NCI-H2081 (cell line): ENCODE data around the gene PDIA5.
"Not testable (repeated sequence)": the region's sequence is repeated elsewhere in the genome, so short reads cannot be mapped to it uniquely, and the experiment has no call there.

ENCODE experiments used
- DNase-seq, 2 experiments: peaks; one replicate each; lab custom pipeline; 2025; lab: John Stamatoyannopoulos, UW

PDIA5 gene

GRCh38 chr3:123093696-123094095 lies 26.9 kb downstream of the PDIA5 start:
- no peak for DNase-seq

DNA sequence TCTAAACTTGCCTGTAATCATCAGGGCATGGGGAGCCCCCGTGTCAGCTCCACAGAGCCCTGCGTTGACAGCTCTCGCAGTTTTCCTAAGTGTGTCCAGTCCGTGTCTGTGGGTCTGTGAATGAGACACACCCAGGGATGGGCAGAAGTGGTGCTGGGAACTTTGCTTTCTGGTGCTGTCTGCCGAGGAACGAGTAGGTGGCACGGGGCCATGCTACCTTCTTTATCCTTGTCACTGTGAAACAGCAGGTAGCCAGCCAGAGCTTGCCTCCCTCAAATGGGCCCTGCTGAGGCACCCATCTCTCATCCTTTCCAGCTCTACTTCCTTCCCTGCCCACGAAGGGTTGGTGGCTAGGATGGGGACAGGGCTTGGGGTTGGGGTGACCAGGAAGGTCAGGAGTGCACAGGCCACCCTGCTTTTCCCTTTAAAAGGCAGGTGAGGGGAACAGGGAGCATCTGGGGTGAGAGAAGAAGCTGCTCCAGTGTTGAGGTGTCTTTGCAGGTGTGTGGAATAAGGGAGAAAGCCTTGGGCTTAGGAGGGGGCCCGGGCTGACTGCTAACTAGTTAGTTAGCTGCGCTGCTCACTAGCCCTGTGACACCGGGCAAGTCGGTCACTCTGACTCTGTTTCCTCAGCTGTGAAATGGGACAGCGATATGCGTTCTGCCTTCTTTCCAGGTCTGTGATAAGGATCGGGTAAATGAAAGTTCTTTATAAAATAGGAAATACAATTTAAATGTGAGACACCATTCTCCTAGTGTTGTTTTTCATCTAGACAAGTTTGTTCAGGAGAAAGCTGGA lies 27.9 kb downstream of the PDIA5 start:
- DNase-seq = no peak

DNA sequence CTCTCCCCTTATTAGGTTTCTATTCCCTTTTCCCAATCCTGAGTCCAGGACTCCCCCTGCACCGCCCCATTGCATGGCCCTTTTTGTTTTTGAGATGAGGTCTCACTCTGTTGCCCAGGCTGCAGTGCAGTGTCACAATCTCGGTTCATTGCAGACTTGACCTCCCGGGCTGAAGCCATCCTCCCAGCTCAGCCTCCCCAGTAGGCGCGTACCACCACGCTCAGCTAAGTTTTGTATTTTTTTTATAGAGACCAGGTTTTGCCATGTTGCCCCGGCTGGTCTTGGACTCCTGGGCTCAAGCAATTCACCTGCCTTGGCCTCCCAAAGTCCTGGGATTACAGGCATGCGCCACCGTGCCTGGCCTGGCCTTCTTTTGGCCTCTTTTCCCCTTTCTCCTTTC lies 29.3 kb downstream of the PDIA5 start:
- no peak for DNase-seq

DNA sequence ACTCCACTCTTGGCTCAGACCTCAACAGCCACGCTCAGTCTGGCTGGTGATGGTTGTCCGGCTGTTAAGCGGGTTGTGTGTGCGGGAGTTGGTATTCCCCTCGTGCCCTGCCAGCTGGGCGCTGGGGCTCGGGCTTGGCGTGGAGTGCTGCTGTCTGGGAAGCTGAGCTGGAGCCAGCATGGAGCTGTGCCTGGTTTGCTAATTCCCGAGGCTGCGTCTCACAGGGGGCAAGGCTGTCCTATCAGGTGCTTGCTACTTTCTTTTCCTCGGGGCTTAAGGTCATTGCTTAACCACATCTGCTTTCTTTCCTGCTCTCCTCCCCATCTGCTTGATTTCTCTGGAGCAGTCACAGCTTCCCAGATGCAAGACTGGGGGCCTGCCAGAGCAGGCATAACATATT lies 29.9 kb downstream of the PDIA5 start:
- DNase-seq = peak in 1 of 2 experiments; percentile 22

DNA sequence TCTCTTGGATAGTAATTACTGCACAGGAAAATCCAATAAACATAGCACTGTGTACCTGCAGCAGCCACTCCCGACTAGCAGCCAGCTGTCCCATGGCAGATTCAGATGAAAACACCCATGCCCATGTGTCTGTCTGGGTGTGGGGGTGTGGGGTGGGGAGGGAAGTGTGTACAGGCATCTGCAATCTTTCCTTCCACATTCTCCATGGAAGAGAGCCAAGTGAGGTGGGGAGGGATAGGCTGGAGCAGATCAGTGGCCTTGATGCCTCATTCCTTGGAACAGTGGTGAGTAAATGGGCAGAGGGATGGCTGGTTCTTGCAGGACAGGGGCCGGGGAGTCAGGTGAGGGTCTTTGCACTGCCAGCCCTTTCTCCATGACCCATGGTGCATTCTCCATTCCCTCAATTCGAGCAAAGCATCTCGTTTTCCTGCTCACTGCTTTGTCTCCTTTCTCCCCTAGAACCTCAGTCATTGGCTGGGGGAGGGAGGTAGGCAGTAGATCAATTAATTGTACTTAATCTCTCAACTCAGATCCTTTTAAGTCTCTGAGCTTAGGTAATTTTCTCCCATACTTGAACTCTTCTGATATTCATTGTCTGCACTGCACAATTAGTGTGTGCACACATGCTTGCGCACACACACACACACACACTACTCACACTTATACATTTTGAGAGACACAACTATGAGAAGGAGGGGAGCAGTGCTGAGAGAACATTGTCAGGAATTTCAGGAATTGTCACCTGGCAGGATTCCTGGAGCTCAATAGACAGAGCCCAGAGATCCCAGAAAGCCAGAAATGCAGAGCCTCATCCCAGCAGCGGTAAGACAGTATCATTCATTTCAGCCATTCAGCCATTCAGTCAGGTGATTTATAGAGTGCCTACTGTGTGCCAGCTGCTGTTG lies 31.9 kb downstream of the PDIA5 start:
- DNase-seq = no peak

DNA sequence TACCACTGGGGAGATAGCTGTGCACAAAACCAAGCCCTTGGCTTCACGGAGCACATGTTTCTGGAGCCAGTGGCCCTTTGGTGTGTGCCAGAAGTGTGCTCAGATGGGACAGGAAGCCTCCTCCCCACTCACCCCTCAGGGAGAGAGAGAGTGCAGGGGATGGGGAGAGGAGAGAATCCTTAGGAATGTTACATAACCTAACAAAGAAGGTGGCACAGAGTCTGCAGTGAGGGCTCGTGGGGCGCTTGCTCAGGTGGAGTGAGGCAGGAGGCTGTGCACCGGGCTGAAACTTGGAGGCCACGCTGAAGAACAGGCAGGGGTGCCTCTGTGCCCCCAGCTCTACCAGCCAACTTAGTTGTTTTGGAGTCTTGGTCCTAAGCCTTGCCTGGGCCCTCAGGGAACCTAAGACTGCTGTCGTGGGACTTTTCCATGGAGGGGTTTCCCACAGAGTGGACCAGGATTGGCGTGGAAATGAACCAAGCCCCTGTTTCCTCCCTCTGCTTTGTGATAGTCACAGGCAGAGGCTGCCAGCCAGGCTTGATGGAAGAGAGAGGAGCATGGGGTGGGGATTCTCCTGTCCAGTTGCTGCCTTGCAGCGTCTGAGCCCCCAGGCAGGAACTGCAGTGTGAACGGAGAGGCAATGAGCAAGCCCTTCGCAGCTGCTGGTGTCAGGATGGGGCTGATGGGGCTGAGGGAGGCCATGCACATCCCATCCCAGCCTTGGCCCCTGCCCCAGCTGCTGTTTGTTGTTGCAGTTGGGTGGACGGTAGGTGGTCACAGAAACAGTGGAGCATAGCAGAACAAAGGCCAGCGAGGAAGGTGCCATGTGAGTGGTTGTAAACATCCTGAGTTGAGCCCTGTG lies 32.7 kb downstream of the PDIA5 start:
- DNase-seq = no peak

GRCh38 chr3:123100193-123100776 lies 33.5 kb downstream of the PDIA5 start:
- no peak for DNase-seq

DNA sequence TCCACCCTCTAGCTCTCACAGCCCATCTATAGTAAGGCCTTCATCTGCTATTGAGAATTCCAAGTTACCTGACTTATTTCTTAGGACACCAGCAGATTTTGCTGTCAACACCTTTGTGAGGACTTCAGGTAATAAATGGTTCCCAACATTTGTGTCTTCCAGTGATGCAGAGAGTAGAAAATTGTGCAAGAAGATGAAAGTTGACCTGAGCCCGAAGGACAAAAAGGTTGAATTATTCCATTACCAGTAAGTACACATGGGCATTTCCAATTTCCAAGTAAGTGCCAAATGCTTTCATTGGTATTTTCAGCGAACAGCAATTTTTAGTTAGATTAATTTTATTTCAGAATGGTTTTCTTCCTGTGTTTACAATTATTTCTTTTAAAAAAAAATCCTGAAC lies 35.4 kb downstream of the PDIA5 start:
- no peak for DNase-seq

DNA sequence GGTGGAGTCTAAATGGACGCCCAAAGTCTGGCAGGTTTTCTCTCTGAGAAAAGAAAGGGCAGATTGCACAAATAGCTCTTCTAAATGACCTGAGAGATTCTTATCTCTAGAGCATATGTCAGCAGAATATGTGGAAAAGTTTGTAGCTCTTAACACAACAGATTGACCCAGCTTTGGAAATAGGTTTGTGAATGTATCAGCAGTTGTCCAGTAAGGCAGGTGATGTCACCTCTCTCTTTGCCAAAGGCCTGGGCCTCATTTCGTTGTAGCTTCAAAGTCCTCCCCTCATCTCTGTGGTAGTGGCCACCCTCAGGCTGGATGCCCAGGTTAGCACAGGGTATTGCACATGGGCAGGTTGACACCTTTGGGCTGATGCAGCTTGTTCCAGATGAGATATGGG lies 36.0 kb downstream of the PDIA5 start:
- no peak for DNase-seq

DNA sequence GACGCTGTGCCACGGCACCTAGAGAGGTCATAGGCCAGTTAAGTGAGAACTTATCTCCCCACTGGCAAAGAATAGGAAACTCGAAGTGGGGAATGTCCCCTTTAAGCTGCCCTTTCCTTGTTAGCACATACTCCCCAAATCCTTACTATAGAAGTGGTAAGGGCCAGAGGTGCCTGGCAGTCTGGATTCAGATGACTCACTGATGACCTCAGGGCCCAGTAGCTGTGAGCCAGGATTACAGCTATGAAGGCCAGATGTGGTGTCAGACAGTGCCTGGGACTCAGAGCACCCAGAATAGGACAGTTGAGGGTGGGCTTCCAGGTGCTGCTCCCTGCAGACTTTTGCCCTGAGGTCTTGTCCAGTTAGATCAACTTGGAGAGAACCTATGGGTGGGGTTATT lies 37.7 kb downstream of the PDIA5 start:
- no peak for DNase-seq

- DNase-seq = no peak
These were observed 38.7 kb downstream of the PDIA5 start for GRCh38 chr3:123105201-123106189.

DNA sequence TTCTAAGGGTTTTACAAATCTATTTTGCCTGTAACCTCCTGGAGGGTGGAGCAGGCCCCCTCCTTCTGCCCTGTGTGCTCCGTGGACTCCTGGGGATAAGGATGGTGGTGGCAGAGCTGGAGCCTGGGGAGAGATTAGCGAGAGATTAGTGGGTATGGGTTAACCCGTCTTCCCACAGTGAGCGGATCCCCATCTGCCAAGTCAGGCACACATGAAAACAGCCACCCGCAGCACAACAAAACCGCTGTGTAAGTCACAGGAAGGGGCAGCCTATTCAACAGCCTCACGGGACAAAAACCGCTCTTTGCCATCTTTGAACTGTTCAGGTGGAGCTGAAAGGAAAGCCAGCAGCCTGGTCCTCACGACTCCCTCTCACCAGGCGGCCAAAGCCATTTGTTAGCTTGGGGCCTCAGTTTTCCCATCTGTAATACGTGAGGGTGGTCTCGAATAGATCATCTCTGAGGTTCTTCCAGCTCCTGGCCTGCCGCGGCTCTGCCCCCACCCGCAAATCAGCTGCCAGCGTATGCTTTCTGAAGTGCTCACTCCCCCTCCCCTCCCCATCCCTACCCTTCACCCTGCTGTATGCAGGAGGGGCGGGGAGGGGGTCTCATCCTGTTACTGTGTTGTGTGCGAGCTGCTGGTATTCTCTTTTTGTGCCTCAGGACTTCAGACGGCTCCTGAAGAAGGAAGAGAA lies 43.6 kb downstream of the PDIA5 start:
- peak; percentile 60 to 72 for DNase-seq

- DNase-seq = no peak
These were observed 44.3 kb downstream of the PDIA5 start for GRCh38 chr3:123110976-123111615.

DNA sequence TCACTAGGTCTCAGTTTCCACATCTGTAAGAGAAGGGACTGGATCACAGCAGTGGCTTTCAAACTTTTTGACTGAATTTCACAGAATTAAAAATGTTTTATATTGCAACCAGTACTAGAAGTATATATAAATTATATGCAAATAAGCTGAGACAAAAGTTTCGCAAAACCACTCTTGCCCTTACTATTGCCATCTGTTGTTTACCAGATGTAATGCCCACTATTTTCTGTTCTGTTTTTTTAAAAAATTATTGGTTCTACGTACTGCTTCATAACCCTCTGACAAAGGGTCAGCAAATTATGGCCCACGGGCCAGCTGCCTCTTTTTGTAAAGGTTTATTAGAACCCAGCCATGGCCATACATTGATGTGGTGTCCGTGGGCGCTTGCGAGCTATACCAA lies 44.8 kb downstream of the PDIA5 start:
- DNase-seq = no peak

DNA sequence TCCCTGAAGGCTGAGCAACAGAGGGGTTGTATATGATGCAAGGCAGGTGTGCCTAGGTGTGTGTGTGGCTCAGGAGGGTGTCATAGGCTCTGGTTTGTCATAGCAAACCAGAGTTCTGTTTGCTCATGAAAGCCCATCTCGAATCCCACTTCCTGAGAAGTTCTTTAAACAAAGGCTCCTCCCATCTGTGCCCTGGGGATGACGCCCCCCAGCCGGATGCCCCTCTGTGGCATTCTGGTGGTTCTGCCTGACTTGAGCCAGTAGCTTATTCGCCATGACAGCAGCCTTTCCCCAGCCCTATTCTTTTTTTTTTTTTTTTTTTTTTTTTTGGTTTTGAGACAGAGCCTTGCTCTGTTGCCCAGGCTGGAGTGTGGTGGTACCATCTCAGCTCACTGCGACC lies 45.4 kb downstream of the PDIA5 start:
- no peak for DNase-seq

DNA sequence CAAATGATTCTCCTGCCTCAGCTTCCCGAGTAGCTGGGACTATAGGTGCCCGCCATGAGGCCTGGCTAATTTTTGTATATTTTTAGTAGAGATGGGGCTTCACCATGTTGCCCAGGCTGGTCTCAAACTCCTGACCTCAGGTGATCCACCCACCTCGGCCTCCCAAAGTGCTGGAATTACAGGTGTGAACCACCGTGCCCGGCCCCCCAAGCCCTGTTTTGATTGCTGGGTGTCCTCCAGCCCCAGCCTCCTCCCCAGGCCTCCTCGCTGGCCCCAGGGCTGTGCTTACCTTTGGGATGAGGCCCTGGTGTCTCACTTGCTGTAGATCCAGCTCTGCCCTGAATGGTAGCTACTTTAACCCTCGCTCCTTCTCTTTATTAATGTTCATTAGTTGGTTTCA lies 45.8 kb downstream of the PDIA5 start:
- not testable (repeated sequence) for DNase-seq

DNA sequence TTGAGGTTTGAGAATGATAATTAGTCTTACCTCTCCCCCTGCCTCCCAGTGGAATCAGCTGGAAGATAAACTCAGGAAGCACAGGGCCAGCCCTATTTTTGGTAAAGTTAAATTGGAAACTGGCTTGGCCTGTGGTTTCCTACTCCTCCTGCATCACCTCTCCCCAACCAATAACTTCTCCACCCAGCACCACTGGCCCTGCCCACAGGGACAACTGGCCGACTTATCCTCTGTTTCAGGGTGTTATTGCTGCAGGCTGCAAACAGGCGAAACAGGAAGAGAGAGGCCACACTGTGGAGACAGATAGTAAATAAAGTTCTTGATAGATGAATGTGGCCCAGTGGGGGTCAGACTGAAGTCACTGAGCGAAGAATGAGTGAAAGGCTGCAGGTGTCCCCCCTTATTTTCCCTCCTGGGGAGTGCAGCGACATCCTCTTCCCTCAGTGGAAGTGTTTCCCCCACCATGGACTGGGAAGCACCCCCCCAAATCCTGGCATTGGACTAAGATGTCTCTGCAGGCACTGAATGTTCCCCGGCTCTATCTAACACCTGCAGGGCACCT lies 47.1 kb downstream of the PDIA5 start:
- DNase-seq = no peak

DNA sequence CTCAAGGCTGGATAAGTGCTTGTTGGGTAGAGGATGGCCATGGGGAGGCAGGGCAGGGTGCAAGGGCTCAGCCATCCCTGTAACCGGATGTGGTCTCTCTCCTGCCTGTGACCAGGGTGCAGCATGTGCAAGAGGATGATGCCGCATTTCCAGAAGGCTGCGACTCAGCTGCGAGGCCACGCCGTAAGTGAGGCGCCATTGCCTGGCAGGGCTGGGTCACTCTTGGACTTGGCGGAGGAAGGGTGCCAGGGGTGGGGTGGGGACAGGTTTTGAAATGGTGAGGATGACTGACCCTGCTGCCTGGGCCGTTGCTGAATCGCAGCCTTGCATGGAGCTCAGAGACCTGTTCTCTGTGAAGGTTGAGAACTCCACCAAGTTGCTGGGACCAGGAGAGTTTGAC lies 49.3 kb downstream of the PDIA5 start:
- DNase-seq = no peak

DNA sequence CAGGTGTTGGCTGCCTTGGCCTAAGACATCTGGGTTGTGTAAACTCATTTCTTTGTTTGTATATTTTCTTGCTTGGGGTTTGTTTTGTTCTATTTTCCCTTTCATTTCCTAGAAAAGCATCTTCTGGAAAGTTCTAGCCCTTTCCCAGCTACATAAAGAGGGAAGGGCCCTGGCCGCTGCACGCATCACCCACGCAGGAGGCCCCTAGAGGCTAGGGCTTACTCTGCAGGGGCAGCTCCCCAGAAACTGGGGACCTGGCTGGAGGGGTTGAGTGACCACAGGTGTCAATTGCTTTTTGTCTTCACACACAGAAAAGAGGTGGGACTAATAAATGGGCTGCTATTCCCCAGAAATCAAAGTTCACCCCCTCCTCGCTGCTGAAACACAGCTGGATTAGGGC lies 52.6 kb downstream of the PDIA5 start:
- no peak for DNase-seq
